Daoy (cell line): ENCODE measurements around the gene ARL16. TPM values are rescaled to one million over a fixed set of nuclear protein-coding genes. Genes with fewer than 3 reads are reported as not detected.

Experiments
- DNase-seq: peaks from one replicate; pipeline ENCODE4 v3.0.0-alpha.2; 2015; ENCODE audit warnings: low read depth
- total RNA-seq: library from RNA; depleted of rRNA; stranded (reverse); fragments of >200 nt; shearing (Covaris generic); gene quantifications from 2 replicates; pipeline ENCODE4 v1.2.3, GENCODE V29; 2014; rRNA removed

Gene ARL16
- total RNA-seq, 1 experiment from 2014 or later, result 66.3 TPM

DNA sequence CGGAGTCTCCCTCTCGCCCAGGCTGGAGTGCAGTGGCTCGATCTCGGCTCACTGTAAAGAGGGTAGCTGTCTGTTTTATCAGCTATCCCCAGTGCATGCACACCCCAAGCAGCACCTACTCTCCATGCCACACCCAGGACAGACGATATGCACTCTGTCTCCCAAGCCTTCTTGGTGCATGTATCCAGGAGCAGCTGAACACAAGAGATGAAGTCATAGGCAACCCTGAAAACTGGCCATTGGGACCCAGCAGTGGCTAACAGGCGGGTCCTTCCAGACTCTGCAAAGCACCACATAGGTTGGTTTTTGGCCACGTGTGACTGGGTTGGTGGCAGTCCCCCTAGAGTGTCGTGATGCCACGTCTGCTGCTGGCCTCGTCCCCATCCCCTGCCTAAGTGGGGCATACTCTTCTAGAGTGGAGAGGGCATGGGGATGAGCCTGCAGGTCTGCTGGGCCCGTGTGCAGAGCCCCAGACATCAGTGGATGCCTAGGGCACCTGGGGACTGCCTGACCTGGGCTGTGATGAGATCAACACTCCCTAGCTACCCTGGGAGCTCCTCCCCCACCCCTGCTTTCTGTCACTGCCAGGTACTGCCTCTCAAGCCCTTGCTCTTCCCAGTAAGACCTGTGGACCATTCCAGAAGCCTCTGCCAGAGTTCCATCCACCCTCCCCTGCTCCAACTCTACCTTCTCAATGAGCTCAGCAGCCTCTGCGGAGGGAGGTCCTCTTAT is 36.6 kb downstream of the ARL16 start:
- no peak for DNase-seq

- no peak for DNase-seq
Observed at GRCh38 chr17:81644976-81645952, 38.3 kb downstream of the ARL16 start.

- no peak for DNase-seq
Observed at GRCh38 chr17:81644496-81644895, 39.1 kb downstream of the ARL16 start.

- peak; percentile 75 for DNase-seq
Observed at GRCh38 chr17:81641825-81642489, 41.6 kb downstream of the ARL16 start.

DNA sequence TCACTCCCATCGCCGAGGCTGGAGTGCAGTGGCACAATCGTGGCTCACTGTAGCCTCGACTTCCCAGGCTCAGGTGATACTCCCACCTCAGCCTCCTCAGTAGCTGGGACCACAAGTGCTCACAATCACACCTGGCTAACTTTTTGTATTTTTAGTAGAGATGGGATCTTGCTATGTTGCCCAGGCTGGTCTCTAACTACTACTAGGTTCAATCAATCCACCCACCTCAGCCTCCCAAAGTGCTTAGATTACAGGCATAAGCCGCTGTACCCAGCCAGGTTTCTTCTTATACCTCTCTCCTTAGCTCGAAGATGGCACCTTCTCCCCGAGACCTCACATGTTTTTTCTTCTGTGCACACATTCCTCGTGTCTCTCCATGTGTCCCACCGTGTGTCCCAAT is 43.6 kb downstream of the ARL16 start:
- no peak for DNase-seq

GRCh38 chr17:81638683-81639082 is 44.9 kb downstream of the ARL16 start:
- DNase-seq, result no peak

GRCh38 chr17:81636505-81637288 is 46.9 kb downstream of the ARL16 start, which contains the start of the genes NPLOC4 and TSPAN10:
Gene NPLOC4 (minus strand): TSS chr17:81637112. CDS start chr17:81636930, 182 bp downstream.
Gene TSPAN10 (plus strand): TSS chr17:81637196. CDS start chr17:81642413, 5,217 bp downstream.
- DNase-seq, result peak; percentile 92

DNA sequence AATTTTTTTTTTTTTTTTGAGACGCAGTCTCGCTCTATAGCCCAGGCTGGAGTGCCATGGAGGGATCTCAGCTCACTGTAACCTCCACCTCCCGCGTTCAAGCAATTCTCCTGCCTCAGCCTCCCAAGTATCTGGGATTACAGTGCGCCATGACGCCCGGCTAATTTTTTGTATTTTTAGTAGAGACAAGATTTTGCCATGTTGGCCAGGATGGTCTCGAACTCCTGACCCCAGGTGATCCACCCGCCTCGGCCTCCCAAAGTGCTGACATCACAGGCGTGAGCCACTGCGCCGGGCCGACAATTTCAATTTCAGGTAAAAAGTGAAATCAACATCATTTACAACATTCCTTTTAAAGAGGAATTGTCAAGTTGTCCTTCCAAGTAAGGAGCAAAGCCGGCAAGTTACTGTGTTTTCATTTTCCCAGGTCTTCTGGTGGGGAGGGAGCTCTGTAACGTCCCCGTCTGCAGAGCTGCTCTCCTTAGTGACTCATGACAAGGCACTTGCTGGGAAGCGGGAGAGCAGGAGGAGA is 47.6 kb downstream of the ARL16 start:
- DNase-seq, result peak; percentile 70

- no peak for DNase-seq
Observed at GRCh38 chr17:81635431-81635830, 48.2 kb downstream of the ARL16 start.

DNA sequence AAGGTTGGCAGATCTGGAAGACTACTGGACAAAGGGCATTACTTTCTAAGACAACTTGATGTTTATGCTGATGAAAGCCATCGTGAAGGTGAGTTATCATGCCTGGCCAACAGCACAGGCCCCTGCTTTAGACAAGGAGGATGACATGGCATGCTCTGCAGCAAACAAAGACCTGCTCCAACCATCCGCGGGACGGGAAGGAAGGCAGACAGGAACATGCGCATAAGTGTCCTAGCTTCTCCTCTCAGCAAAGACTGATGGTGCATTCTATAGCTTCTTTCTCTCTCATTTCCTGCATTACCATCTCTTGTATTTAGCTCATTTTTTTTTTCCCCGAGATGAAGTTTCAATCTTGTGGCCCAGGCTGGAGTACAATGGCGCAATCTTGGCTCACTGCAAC is 52.1 kb downstream of the ARL16 start:
- no peak for DNase-seq

Other genes with a start within 250 kb of the ARL16 start
- 5,410 and 5,454 TPM in 2 replicates for gene ACTG1, start 171.0 kb downstream of the ARL16 start, total RNA-seq
- 0.17 TPM in 1 of 2 replicates, not detected in the other for gene FSCN2, start 155.4 kb downstream of the ARL16 start, total RNA-seq
- 11.7 TPM in 2 replicates for gene FAAP100, start 131.4 kb downstream of the ARL16 start, total RNA-seq
- gene NPLOC4, start 46.7 kb downstream of the ARL16 start, total RNA-seq, result 69.6 and 78.5 TPM in 2 replicates
- gene TSPAN10, start 46.6 kb downstream of the ARL16 start, total RNA-seq, result 2.3 and 4.5 TPM in 2 replicates
- 2.5 TPM in 1 of 2 replicates, not detected in the other for gene PDE6G, start 27.3 kb downstream of the ARL16 start, total RNA-seq
- 54.2 and 84.9 TPM in 2 replicates for gene OXLD1, start 17.2 kb downstream of the ARL16 start, total RNA-seq
- 60.4 and 68.6 TPM in 2 replicates for gene CCDC137, start 17.1 kb downstream of the ARL16 start, total RNA-seq
- 179 and 187 TPM in 2 replicates for gene HGS, start 214 bp upstream of the ARL16 start, total RNA-seq
- 19.3 and 19.9 TPM in 2 replicates for gene MRPL12, start 19.6 kb upstream of the ARL16 start, total RNA-seq
- 43.6 and 52.2 TPM in 2 replicates for gene SLC25A10, start 28.5 kb upstream of the ARL16 start, total RNA-seq
- gene GCGR, start 120.4 kb upstream of the ARL16 start, total RNA-seq, result not detected in 2 replicates
- 78.3 and 91.2 TPM in 2 replicates for gene MCRIP1, start 149.5 kb upstream of the ARL16 start, total RNA-seq
- gene PPP1R27, start 151.3 kb upstream of the ARL16 start, total RNA-seq, result not detected in 2 replicates
- 1,181 and 1,293 TPM in 2 replicates for gene P4HB, start 176.7 kb upstream of the ARL16 start, total RNA-seq
- 138 and 216 TPM in 2 replicates for gene ARHGDIA, start 187.5 kb upstream of the ARL16 start, total RNA-seq
- gene ALYREF, start 207.8 kb upstream of the ARL16 start, total RNA-seq, result 376 and 391 TPM in 2 replicates
- 149 and 250 TPM in 2 replicates for gene ANAPC11, start 207.9 kb upstream of the ARL16 start, total RNA-seq
- gene NPB, start 218.4 kb upstream of the ARL16 start, total RNA-seq, result 0.21 and 0.97 TPM in 2 replicates
- gene PCYT2, start 227.6 kb upstream of the ARL16 start, total RNA-seq, result 17.9 and 34.9 TPM in 2 replicates
- 30.5 and 40.5 TPM in 2 replicates for gene SIRT7, start 234.4 kb upstream of the ARL16 start, total RNA-seq
- 17.2 and 20.9 TPM in 2 replicates for gene MAFG, start 243.9 kb upstream of the ARL16 start, total RNA-seq